Measurements from ENCODE around the gene MAP7D1.

GRCh38 chr1:36153476-36153875 is 2.5 kb upstream of the MAP7D1 start:
- no peak for TF ChIP-seq CTCF (IDR thresholded peaks at IDR 0.05)
- no peak for TF ChIP-seq ZFX (IDR thresholded peaks at IDR 0.05; ENCODE audit: borderline replicate concordance)
